A549 (cell line): ENCODE data around the gene POMC. TPM values are rescaled to one million over a fixed set of nuclear protein-coding genes. Genes with fewer than 3 reads are reported as not detected.

Source experiments
- ATAC-seq, 2 experiments: fragments of 200-7000 bp in 1 of 2; fragments of >200 bp in 1 of 2; cut with Nextera tagmentation in 1 of 2; cut with Tn5 transposase in 1 of 2; 3 replicates each; pipeline versions ENCODE4 v1.8.0 to v1.9.1; 2018 to 2020; ENCODE audit warnings: mild to moderate bottlenecking in 1 of 2, moderate library complexity in 1 of 2
- CTCF ChIA-PET: fragments of 300-600 bp; sonication (Branson Sonifier 250); formaldehyde crosslinking; extraction: SDS; loops from one replicate; lab custom pipeline; 2021; ENCODE audit warnings: antibody characterized with exemption, inconsistent platforms; lab: Yijun Ruan, JAX
- POLR2A ChIA-PET: fragments of 350-600 bp; formaldehyde crosslinking; extraction: SDS; loops from one replicate; lab custom pipeline; 2021; ENCODE audit warnings: antibody characterized with exemption, inconsistent platforms; lab: Yijun Ruan, JAX
- DNase-seq, 2 experiments: peaks; one replicate each; pipeline versions ENCODE4 v3.0.0 to v3.0.0-alpha.2; 2011 to 2016; ENCODE audit warnings: low read depth in 1 of 2, low spot score in 1 of 2
- FAIRE-seq: peaks from 2 replicates; lab custom pipeline; 2011; peaks lifted over from hg19 to GRCh38; lab: Jason Lieb, UNC
- H3K27ac ChIP-seq, 2 experiments: fragments of >200 bp; sonication (Bioruptor Twin); formaldehyde crosslinking; 3 replicates each; pipeline ENCODE4 v1.5.1; 2016 to 2017
- H3K4me1 ChIP-seq: fragments of >200 bp; sonication (Bioruptor Twin); formaldehyde crosslinking; 3 replicates; pipeline ENCODE4 v1.6.1; 2016
- H3K4me2 ChIP-seq: fragments of >200 bp; sonication (Bioruptor Twin); formaldehyde crosslinking; 3 replicates; pipeline ENCODE4 v1.6.1; 2016
- H3K4me3 ChIP-seq: fragments of >200 bp; sonication (Bioruptor Twin); formaldehyde crosslinking; 3 replicates; pipeline ENCODE4 v1.5.1; 2016
- H3K9me3 ChIP-seq: fragments of >200 bp; sonication (Bioruptor Twin); formaldehyde crosslinking; 3 replicates; pipeline ENCODE4 v1.6.1; 2016
- ATOH8 ChIP-seq: fragments of 250-450 bp; sonication (Bioruptor Pico); IDR thresholded peaks from 2 replicates; pipeline ENCODE4 v1.5.0; 2020; ENCODE audit warnings: low read depth, mild to moderate bottlenecking, moderate library complexity
- CBX8 ChIP-seq: fragments of 200-600 bp; sonication (generic); IDR thresholded peaks from 2 replicates; pipeline ENCODE4 v1.6.1; 2016
- CEBPB ChIP-seq, 2 experiments: fragments of >200 bp in 1 of 2; sonication (Bioruptor Twin) in 1 of 2; formaldehyde crosslinking in 1 of 2; IDR thresholded peaks; 2 replicates each; pipeline ENCODE4 v1.6.1; 2012 to 2016
- CHD4 ChIP-seq: fragments of 200-600 bp; sonication (generic); IDR thresholded peaks from 2 replicates; pipeline ENCODE4 v1.6.1; 2016; ENCODE audit warnings: antibody characterized with exemption, mild to moderate bottlenecking, borderline replicate concordance
- CTCF ChIP-seq: fragments of >200 bp; sonication (Bioruptor Twin); formaldehyde crosslinking; IDR thresholded peaks from 3 replicates; pipeline ENCODE4 v1.5.1; 2016
- EHMT2 ChIP-seq: fragments of 200-600 bp; sonication (generic); IDR thresholded peaks from 2 replicates; pipeline ENCODE4 v1.6.1; 2016; ENCODE audit warnings: antibody characterized with exemption, low read depth, mild to moderate bottlenecking, moderate library complexity
- EP300 ChIP-seq, 2 experiments: fragments of >200 bp; sonication (Bioruptor Twin); formaldehyde crosslinking; IDR thresholded peaks; 2 replicates in 1 of 2; 3 replicates in 1 of 2; pipeline ENCODE4 v1.6.1; 2016 to 2017
- GATA3 ChIP-seq: IDR thresholded peaks from 2 replicates; pipeline ENCODE4 v1.6.1; 2012; ENCODE audit warnings: borderline replicate concordance
- HEYL ChIP-seq: fragments of 250-450 bp; sonication (Bioruptor Pico); IDR thresholded peaks from 2 replicates; pipeline ENCODE4 v1.8.0; 2021; ENCODE audit warnings: mild to moderate bottlenecking, moderate library complexity
- HOXA7 ChIP-seq: fragments of 250-450 bp; sonication (Bioruptor Pico); IDR thresholded peaks from 2 replicates; pipeline ENCODE4 v1.5.0; 2020; ENCODE audit warnings: mild to moderate bottlenecking, moderate library complexity
- HOXB5 ChIP-seq: fragments of 250-450 bp; sonication (Bioruptor Pico); IDR thresholded peaks from 2 replicates; pipeline ENCODE4 v1.5.0; 2020; ENCODE audit warnings: mild to moderate bottlenecking, moderate library complexity
- KDM1A ChIP-seq: fragments of 200-600 bp; sonication (generic); IDR thresholded peaks from 2 replicates; pipeline ENCODE4 v1.6.1; 2016; ENCODE audit warnings: low read depth, mild to moderate bottlenecking
- KDM5A ChIP-seq: fragments of 200-600 bp; sonication (generic); IDR thresholded peaks from 2 replicates; pipeline ENCODE4 v1.6.1; 2016; ENCODE audit warnings: antibody characterized with exemption, mild to moderate bottlenecking
- MAX ChIP-seq: IDR thresholded peaks from 2 replicates; pipeline ENCODE4 v1.6.1; 2012
- NPAS2 ChIP-seq: fragments of 250-450 bp; sonication (Bioruptor Pico); IDR thresholded peaks from 2 replicates; pipeline ENCODE4 v1.8.0; 2022; ENCODE audit warnings: mild to moderate bottlenecking, moderate library complexity, borderline replicate concordance
- PBX3 ChIP-seq: IDR thresholded peaks from 2 replicates; pipeline ENCODE4 v1.6.1; 2012
- PHF8 ChIP-seq: fragments of 200-600 bp; sonication (generic); IDR thresholded peaks from 2 replicates; pipeline ENCODE4 v1.6.1; 2016; ENCODE audit warnings: low read depth, mild to moderate bottlenecking, antibody characterized with exemption, moderate library complexity, borderline replicate concordance
- POLR2A ChIP-seq: IDR thresholded peaks from 2 replicates; pipeline ENCODE4 v1.6.1; 2012; ENCODE audit warnings: mild to moderate bottlenecking, low read length
- RARB ChIP-seq: fragments of 250-450 bp; sonication (Bioruptor Pico); IDR thresholded peaks from 2 replicates; pipeline ENCODE4 v1.8.0; 2021; ENCODE audit warnings: mild to moderate bottlenecking, moderate library complexity
- REST ChIP-seq: fragments of 200-600 bp; sonication (generic); IDR thresholded peaks from 2 replicates; pipeline ENCODE4 v1.6.1; 2016; ENCODE audit warnings: antibody characterized with exemption, mild to moderate bottlenecking, moderate library complexity
- SMC3 ChIP-seq: fragments of >200 bp; sonication (Bioruptor Twin); formaldehyde crosslinking; IDR thresholded peaks from 3 replicates; pipeline ENCODE4 v1.6.1; 2018; ENCODE audit warnings: inconsistent platforms
- TP53 ChIP-seq: fragments of 250-450 bp; sonication (Bioruptor Pico); IDR thresholded peaks from 2 replicates; pipeline ENCODE4 v1.5.0; 2021; ENCODE audit warnings: mild to moderate bottlenecking, moderate library complexity
- USF2 ChIP-seq: fragments of 450-650 bp; IDR thresholded peaks from 2 replicates; pipeline ENCODE4 v1.6.1; 2014; ENCODE audit warnings: antibody characterized with exemption
- ZFP36 ChIP-seq: fragments of 450-650 bp; IDR thresholded peaks from 2 replicates; pipeline ENCODE4 v1.6.1; 2014; ENCODE audit warnings: borderline replicate concordance; ENCODE audit not compliant: partially characterized antibody
- ZNF302 ChIP-seq: fragments of 250-450 bp; sonication (Bioruptor Pico); IDR thresholded peaks from 2 replicates; pipeline ENCODE4 v1.9.0; 2021; ENCODE audit warnings: inconsistent platforms, mild to moderate bottlenecking, moderate library complexity
- ZSCAN20 ChIP-seq: fragments of 250-450 bp; sonication (Bioruptor Pico); IDR thresholded peaks from 2 replicates; pipeline ENCODE4 v1.8.0; 2022; ENCODE audit warnings: mild to moderate bottlenecking, moderate library complexity
- WGBS: methylation state at CpG from one replicate; pipeline ENCODE4 v1.1.6; 2017; ENCODE audit errors: missing lambda C conversion rate; 5-methylcytosine and 5-hydroxymethylcytosine counted together
- polyA plus RNA-seq, 4 experiments: library from polyadenylated mRNA; depleted of rRNA in 3 of 4; stranded (reverse); fragments of >200 nt; fragmentation: RNase III in 1 of 4; extraction: RNeasy Plus Mini Kit Qiagen cat#74134 plus additional on column Dnase treatment in 1 of 4; gene quantifications; 2 replicates in 3 of 4; 3 replicates in 1 of 4; pipeline ENCODE4 v1.2.3, GENCODE V29; 2011 to 2017

POMC gene
- polyA plus RNA-seq, 2 of the 4 experiments (the other 2 are of a cell fraction): not detected

GRCh38 chr2:25215948-25216679 is 47.7 kb upstream of the POMC start (continued):
- peak; percentile 83 for TF ChIP-seq PHF8
- TF ChIP-seq HOXB5 (CRISPR knock-in tag): no peak
- TF ChIP-seq KDM5A: no peak
- TF ChIP-seq EP300 (IDR thresholded peaks at IDR 0.05): no peak
- no peak for TF ChIP-seq CBX8
- TF ChIP-seq POLR2A: peak; percentile 65
- no peak for TF ChIP-seq KDM1A
- no peak for TF ChIP-seq CTCF
- no peak for TF ChIP-seq PBX3

GRCh38 chr2:25215232-25215631 is 46.9 kb upstream of the POMC start:
- Histone ChIP-seq H3K4me1 (no peaks in the 10 kb centered on the region), H3K27ac (peak overlapping the region; percentile 70 to 80; a peak in 4 of 6 replicates), H3K4me2 (peak overlapping the region; percentile 51), H3K9me3 (no peaks in the 10 kb centered on the region), H3K4me3 (peak overlapping the region; percentile 51)
- POLR2A ChIA-PET: interaction anchor here (1.1 kb wide), 1 partner anchor 8 kb away, joined by 3 read pairs; no protein-coding TSS in a partner anchor
- WGBS: 72% methylated on average over 5 of the region's 5 CpGs
- DNase-seq (no peak), FAIRE-seq (no peak), ATAC-seq (peak; percentile 18 to 20; a peak in 5 of 6 replicates)
- CTCF ChIA-PET: interaction anchor here (7.8 kb wide), 1 partner anchor 15 kb away, joined by 52 read pairs; no protein-coding TSS in a partner anchor
- TF ChIP-seq ATOH8 (CRISPR knock-in tag) (no peak), ZSCAN20 (no peak), ZFP36 (no peak), REST (no peak), SMC3 (no peak)

GRCh38 chr2:25213229-25213628 is 44.8 kb upstream of the POMC start:
- no peak for DNase-seq
- 73% methylated on average over 8 of the region's 8 CpGs for WGBS
- H3K4me2 ChIP-seq: no peak overlapping the region
- no peaks in the 10 kb centered on the region for H3K4me1 ChIP-seq
- ATAC-seq: no peak
- no peaks in the 10 kb centered on the region for H3K9me3 ChIP-seq
- ChIA-PET CTCF (interaction anchor here (1.1 to 9.5 kb wide), 4 partner anchors 12 to 47 kb away, joined by 4 to 52 read pairs (median 6); no protein-coding TSS in a partner anchor), POLR2A (no interaction called here)
- no peak for FAIRE-seq
- H3K4me3 ChIP-seq: no peak overlapping the region
- H3K27ac ChIP-seq: no peak overlapping the region
- no peak for TF ChIP-seq HOXA7
- no peak for TF ChIP-seq HEYL (CRISPR knock-in tag)
- TF ChIP-seq CBX8: no peak
- TF ChIP-seq TP53 (CRISPR knock-in tag): no peak
- TF ChIP-seq USF2: no peak
- TF ChIP-seq EHMT2: no peak
- TF ChIP-seq CHD4: no peak
- TF ChIP-seq KDM1A: no peak
- TF ChIP-seq GATA3: no peak
- TF ChIP-seq ZFP36: no peak
- no peak for TF ChIP-seq RARB (CRISPR knock-in tag)
- no peak for TF ChIP-seq ZNF302 (CRISPR knock-in tag)
- no peak for TF ChIP-seq PHF8
- TF ChIP-seq CEBPB (IDR thresholded peaks at IDR 0.05): no peak
- TF ChIP-seq MAX: no peak
- no peak for TF ChIP-seq NPAS2 (CRISPR knock-in tag)
- no peak for TF ChIP-seq KDM5A
